GM23338 (cell line): ENCODE measurements around the gene FSHB. TPM values are rescaled to one million over a fixed set of nuclear protein-coding genes. Genes with fewer than 3 reads are reported as not detected.
"Not testable (repeated sequence)": the region's sequence is repeated elsewhere in the genome, so short reads cannot be mapped to it uniquely, and the experiment has no call there.

Experiments used
- ATAC-seq: fragments of 200-7000 bp; cut with Tn5 transposase; 3 replicates; pipeline ENCODE4 v1.9.1; 2020
- DNase-seq: peaks from one replicate; pipeline ENCODE4 v3.0.0-alpha.2; 2015; ENCODE audit warnings: low spot score
- H2AFZ ChIP-seq: fragments of 200-600 bp; sonication (generic); 2 replicates; pipeline ENCODE4 v1.8.0; 2016; ENCODE audit warnings: antibody characterized with exemption, mild to moderate bottlenecking, moderate library complexity
- H3F3A ChIP-seq: fragments of 200-600 bp; sonication (generic); replicated peaks from 2 replicates; pipeline ENCODE4 v1.8.0; 2017; ENCODE audit warnings: antibody characterized with exemption, mixed run types, low read depth
- H3K27ac ChIP-seq: fragments of 200-600 bp; sonication (generic); 2 replicates; pipeline ENCODE4 v1.6.1; 2016; ENCODE audit warnings: low read depth
- H3K27me3 ChIP-seq: fragments of 200-600 bp; sonication (generic); 2 replicates; pipeline ENCODE4 v1.8.0; 2016; ENCODE audit warnings: mild to moderate bottlenecking, mixed run types, moderate library complexity; ENCODE audit not compliant: insufficient read depth
- H3K36me3 ChIP-seq: fragments of 200-600 bp; sonication (generic); 2 replicates; pipeline ENCODE4 v1.8.0; 2016; ENCODE audit warnings: mild to moderate bottlenecking; ENCODE audit not compliant: insufficient read depth
- H3K4me1 ChIP-seq: fragments of 200-600 bp; sonication (generic); 2 replicates; pipeline ENCODE4 v1.8.0; 2016; ENCODE audit warnings: mild to moderate bottlenecking, moderate library complexity; ENCODE audit not compliant: insufficient read depth
- H3K4me2 ChIP-seq: fragments of 200-600 bp; sonication (generic); 2 replicates; pipeline ENCODE4 v1.7.1; 2017; ENCODE audit warnings: mixed run types
- H3K4me3 ChIP-seq: fragments of 200-600 bp; sonication (generic); 2 replicates; pipeline ENCODE4 v1.6.1; 2016; ENCODE audit warnings: mixed run types
- H3K79me2 ChIP-seq: fragments of 200-600 bp; sonication (generic); replicated peaks from 2 replicates; pipeline ENCODE4 v1.8.0; 2017; ENCODE audit warnings: mild to moderate bottlenecking; ENCODE audit not compliant: insufficient read depth
- H3K9me2 ChIP-seq: fragments of 200-600 bp; sonication (generic); 2 replicates; pipeline ENCODE4 v1.8.0; 2017; ENCODE audit not compliant: insufficient read depth
- H4K20me1 ChIP-seq: fragments of 200-600 bp; sonication (generic); replicated peaks from 2 replicates; pipeline ENCODE4 v1.8.0; 2017; ENCODE audit warnings: mild to moderate bottlenecking; ENCODE audit not compliant: insufficient read depth
- H3K27ac Mint-ChIP-seq: 2 replicates; pipeline ENCODE4 v1.8.0; 2020; ENCODE audit warnings: inconsistent platforms, mild to moderate bottlenecking, moderate library complexity, mixed read lengths
- H3K27me3 Mint-ChIP-seq: 3 replicates; pipeline ENCODE4 v1.8.0; 2022; ENCODE audit warnings: low read depth, mild to moderate bottlenecking, moderate library complexity, mixed read lengths, inconsistent platforms; ENCODE audit not compliant: insufficient read depth, poor library complexity
- H3K36me3 Mint-ChIP-seq: 3 replicates; pipeline ENCODE4 v1.8.0; 2021; ENCODE audit warnings: low read depth, mild to moderate bottlenecking, inconsistent platforms, moderate library complexity, mixed read lengths
- H3K4me1 Mint-ChIP-seq: 3 replicates; pipeline ENCODE4 v1.8.0; 2020; ENCODE audit warnings: mild to moderate bottlenecking, inconsistent platforms, mixed read lengths
- H3K4me3 Mint-ChIP-seq: 3 replicates; pipeline ENCODE4 v1.8.0; 2021; ENCODE audit warnings: moderate library complexity, mild to moderate bottlenecking, inconsistent platforms, mixed read lengths
- H3K9me3 Mint-ChIP-seq: 3 replicates; pipeline ENCODE4 v1.8.0; 2020; ENCODE audit warnings: moderate library complexity, mild to moderate bottlenecking, inconsistent platforms, mixed read lengths
- CREB1 ChIP-seq: fragments of 250-450 bp; sonication (Bioruptor Pico); IDR thresholded peaks from 2 replicates; pipeline ENCODE4 v1.5.0; 2020; ENCODE audit warnings: low read depth, mild to moderate bottlenecking, moderate library complexity
- CTCF ChIP-seq, 2 experiments: fragments of 200-600 bp in 1 of 2; sonication (generic) in 1 of 2; conservative IDR thresholded peaks; 2 replicates each; pipeline versions ENCODE4 v1.5.1 to v1.6.1; 2016 to 2017; ENCODE audit warnings: antibody characterized with exemption in 2 of 2, low read depth in 2 of 2, mild to moderate bottlenecking in 2 of 2, moderate library complexity in 1 of 2
- ETS1 ChIP-seq: IDR thresholded peaks from 2 replicates; pipeline ENCODE4 v1.6.1; 2016; ENCODE audit warnings: antibody characterized with exemption
- EZH2 ChIP-seq: fragments of 200-600 bp; sonication (generic); IDR thresholded peaks from one replicate; pipeline ENCODE4 v1.8.0; 2017; ENCODE audit warnings: antibody characterized with exemption, mild to moderate bottlenecking, low read depth; ENCODE audit not compliant: unreplicated experiment
- EZH2phosphoT487 ChIP-seq: fragments of 200-600 bp; sonication (generic); IDR thresholded peaks from one replicate; pipeline ENCODE4 v1.8.1; 2018; ENCODE audit warnings: antibody characterized with exemption; ENCODE audit not compliant: unreplicated experiment
- JUNB ChIP-seq: IDR thresholded peaks from one replicate; pipeline ENCODE4 v1.6.1; 2016; ENCODE audit warnings: antibody characterized with exemption; ENCODE audit not compliant: unreplicated experiment
- REST ChIP-seq: IDR thresholded peaks from one replicate; pipeline ENCODE4 v1.6.1; 2018; ENCODE audit warnings: antibody characterized with exemption; ENCODE audit not compliant: unreplicated experiment
- ZNF114 ChIP-seq: fragments of 250-450 bp; sonication (Bioruptor Pico); IDR thresholded peaks from 2 replicates; pipeline ENCODE4 v1.5.0; 2020; ENCODE audit warnings: mild to moderate bottlenecking, moderate library complexity
- polyA plus RNA-seq: library from polyadenylated mRNA; unstranded; fragments of >200 nt; fragmentation: Nextera tagmentation; extraction: Ambion mirVana; gene quantifications from 2 replicates; pipeline ENCODE4 v1.2.1, GENCODE V29; 2016
- total RNA-seq: library from RNA; depleted of rRNA; stranded (reverse); fragments of >200 nt; shearing (Covaris generic); gene quantifications from 2 replicates; pipeline ENCODE4 v1.2.3, GENCODE V29; 2014

Gene FSHB
- total and polyA plus RNA-seq, 2 experiments from 2014 or later: not detected

- no peak for TF ChIP-seq CREB1 (CRISPR knock-in tag)
- no peak for TF ChIP-seq REST
- TF ChIP-seq ZNF114 (CRISPR knock-in tag): no peak
- no peak for TF ChIP-seq EZH2phosphoT487
- TF ChIP-seq CTCF (conservative IDR thresholded peaks at IDR 0.05; ENCODE audit: low read depth in 2 of 2): no peak
- no peak for TF ChIP-seq JUNB
- TF ChIP-seq EZH2: no peak
Measured at GRCh38 chr11:30197869-30198268, 32.9 kb upstream of the FSHB start (continued).

GRCh38 chr11:30202989-30203388 lies 27.8 kb upstream of the FSHB start:
- H3K36me3 Mint-ChIP-seq, H3K4me3 ChIP-seq, H3K27ac ChIP-seq, DNase-seq, ATAC-seq, H3F3A ChIP-seq, H3K79me2 ChIP-seq, H3K4me1 ChIP-seq, H3K9me2 ChIP-seq, H4K20me1 ChIP-seq, H3K27ac Mint-ChIP-seq, H3K36me3 ChIP-seq, H3K4me3 Mint-ChIP-seq, H3K9me3 Mint-ChIP-seq, H2AFZ ChIP-seq, H3K27me3 ChIP-seq, H3K4me2 ChIP-seq, H3K27me3 Mint-ChIP-seq: not testable (repeated sequence)
- peaks cover 14% of the 10 kb centered on the region for H3K4me1 Mint-ChIP-seq

GRCh38 chr11:30203850-30204249 lies 27.0 kb upstream of the FSHB start:
- H3K27ac ChIP-seq: no peak overlapping the region
- peaks cover 9% of the 10 kb centered on the region for H3K4me1 ChIP-seq
- H3K9me2 ChIP-seq: no peaks in the 10 kb centered on the region
- no peak overlapping the region for H2AFZ ChIP-seq
- Mint-ChIP-seq H3K27ac (no peak overlapping the region), H3K9me3 (peaks cover 9% of the 10 kb centered on the region; the same call in 2 of the 3 replicates), H3K27me3 (peaks cover 4% of the 10 kb centered on the region), H3K4me3 (no peak overlapping the region), H3K4me1 (peaks cover 14% of the 10 kb centered on the region), H3K36me3 (no peaks in the 10 kb centered on the region)
- H3K4me3 ChIP-seq: 0 out of 2 replicates have a peak overlapping the region, but pooled peaks have one; percentile 18
- H3K36me3 ChIP-seq: no peaks in the 10 kb centered on the region
- H3K79me2 ChIP-seq: no peaks in the 10 kb centered on the region
- DNase-seq (no peak), ATAC-seq (no peak; the same call in 1 of the 3 replicates)
- H3K27me3 ChIP-seq: no peaks in the 10 kb centered on the region
- H3K4me2 ChIP-seq: peak overlapping the region; percentile 42; the same call in 1 of the 2 replicates
- H4K20me1 ChIP-seq: no peaks in the 10 kb centered on the region
- H3F3A ChIP-seq: no peaks in the 10 kb centered on the region
- TF ChIP-seq ETS1: no peak
